Measurements from ENCODE around the gene BTNL9.
"Not testable (repeated sequence)": the region's sequence is repeated elsewhere in the genome, so short reads cannot be mapped to it uniquely, and the experiment has no call there.

The BTNL9 gene

GRCh38 chr5:181060924-181061323, 20.9 kb downstream of the BTNL9 start:
- DNase-seq (ENCODE audit: low read depth, low spot score): no peak

GRCh38 chr5:181061645-181062044, 21.6 kb downstream of the BTNL9 start:
- no peak for DNase-seq (ENCODE audit: low read depth, low spot score)

DNA sequence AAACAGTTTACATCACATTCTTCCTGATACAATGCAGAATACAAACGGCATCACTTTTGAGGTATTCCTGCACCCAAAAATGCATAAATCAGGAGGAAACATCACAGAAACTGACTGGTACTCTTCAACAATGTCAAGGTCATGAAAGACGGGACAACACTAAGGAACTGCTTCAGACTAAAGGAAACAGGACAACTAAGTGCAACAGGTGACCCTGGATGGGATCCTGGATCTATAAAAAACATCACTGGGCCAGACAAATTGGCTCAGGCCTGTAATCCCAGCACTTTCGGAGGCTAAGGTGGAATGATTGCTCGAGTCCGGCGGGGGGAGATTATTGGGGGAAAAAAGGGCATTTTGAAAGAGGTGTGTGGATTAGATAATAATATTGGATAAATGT, 22.6 kb downstream of the BTNL9 start:
- DNase-seq (ENCODE audit: low read depth, low spot score): no peak

DNA sequence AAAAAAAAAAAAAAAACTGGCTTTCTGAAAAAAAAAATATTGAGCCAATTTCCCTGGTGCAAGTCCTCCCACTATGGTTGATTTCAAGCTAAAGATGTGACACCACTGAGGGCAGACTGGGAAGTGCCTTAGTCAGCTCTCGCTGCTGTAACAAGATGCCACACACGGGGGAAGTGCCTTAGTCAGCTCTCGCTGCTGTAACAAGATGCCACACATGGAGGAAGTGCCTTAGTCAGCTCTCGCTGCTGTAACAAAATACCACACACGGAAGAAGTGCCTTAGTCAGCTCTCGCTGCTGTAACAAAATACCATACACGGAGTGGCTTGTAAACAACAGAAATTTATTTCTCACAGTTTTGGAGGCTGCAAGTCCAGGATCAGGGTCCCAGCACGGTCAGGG, 23.4 kb downstream of the BTNL9 start:
- no peak for DNase-seq (ENCODE audit: low read depth, low spot score)

DNA sequence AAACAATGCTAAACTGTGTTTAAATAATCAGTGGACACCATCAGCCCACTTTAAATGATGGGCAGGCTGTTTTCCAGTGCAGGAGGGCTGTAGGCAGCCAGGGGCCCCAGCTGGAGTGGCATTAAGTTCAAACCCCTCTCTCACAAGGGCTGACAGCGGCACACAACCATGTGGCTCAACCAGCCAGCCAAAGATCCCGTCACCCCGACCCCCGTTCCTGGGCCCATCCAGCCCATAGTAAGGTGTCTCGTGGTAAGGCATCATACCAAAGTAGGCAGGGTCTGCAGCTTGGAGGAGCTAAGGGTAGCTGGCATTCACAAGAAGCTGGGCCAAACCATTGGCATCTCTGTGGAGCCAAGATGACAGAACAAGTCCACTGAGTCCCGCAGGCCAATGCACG, 24.9 kb downstream of the BTNL9 start:
- no peak for DNase-seq (ENCODE audit: low read depth, low spot score)

DNA sequence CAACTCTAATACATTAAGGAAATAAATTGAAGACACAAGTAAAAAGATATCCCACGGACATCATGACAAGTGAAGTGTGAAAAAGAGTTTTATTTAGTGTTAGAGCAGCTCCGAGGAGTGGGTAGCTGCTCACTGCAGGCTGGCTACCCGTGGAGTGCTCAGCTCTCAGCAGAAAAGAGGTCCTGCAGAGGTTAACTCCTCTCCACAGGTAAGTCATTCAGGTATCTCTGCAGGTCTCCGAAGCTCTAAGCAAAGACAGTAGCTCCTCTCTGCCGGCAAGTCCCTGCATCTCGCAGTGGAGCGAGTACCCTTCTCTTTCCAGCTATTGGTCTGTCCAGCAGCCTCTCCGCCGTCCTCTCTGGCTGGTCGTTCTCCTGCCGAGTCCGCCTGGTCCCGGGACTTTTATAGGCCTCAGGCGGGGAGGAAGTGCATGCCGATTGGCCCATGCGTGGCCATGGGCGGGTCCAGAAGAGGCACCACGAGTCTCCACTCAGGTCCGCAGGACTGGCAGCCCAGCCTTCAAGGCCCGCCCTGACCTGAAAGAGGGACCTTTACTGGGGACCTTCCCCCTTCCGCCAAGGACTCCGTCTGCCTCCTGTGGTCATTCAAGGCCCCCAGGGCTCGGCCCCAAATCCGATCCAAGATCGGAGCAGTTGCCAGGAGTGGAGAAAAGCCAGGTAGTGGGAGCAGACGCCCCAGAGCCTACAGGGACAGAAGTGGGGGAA, 29.9 kb downstream of the BTNL9 start:
- no peak for DNase-seq (ENCODE audit: low read depth, low spot score)

DNA sequence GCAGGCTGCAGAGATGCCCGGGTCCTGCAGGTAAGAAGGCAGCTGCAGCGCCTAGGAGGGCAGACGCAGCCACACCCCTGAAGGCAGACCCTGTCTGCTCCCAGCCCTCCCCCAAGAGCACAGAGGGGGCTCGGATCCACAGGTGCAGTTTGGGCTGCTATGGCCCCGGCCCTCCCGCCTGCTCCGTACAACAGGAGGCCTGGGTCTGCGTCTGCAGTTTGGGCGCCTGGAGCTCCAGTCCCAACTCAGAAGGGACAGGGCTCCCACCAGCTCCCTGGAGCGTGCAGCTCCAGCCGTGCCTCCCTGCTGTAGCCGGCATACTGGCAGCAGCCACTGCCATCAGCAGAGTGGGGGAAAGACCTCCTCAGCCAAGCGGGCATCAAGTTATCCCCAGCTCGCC, 30.5 kb downstream of the BTNL9 start:
- DNase-seq (ENCODE audit: low read depth, low spot score): no peak

GRCh38 chr5:181071257-181071656, 31.2 kb downstream of the BTNL9 start:
- no peak for DNase-seq (ENCODE audit: low read depth, low spot score)

DNA sequence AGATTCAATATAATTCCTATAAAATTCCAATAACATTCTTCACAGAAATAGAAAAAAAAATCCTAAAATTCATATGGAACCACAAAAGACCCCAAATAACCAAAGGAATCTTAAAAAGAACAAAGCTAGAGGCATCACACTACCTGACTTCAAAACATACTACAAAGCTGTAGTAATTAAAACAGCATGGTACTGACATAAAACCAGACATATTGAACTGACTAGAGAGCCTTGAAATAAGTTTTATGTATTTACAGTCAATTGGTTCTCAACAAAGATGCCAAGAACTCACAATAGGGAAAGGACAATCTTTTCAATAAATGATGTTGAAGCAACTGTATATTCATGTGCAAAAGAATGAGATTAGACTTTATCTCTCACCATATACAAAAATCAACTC, 36.9 kb downstream of the BTNL9 start:
- DNase-seq (ENCODE audit: low read depth, low spot score): no peak

- DNase-seq (ENCODE audit: low read depth, low spot score): no peak
These were observed 41.9 kb downstream of the BTNL9 start for GRCh38 chr5:181081989-181082388.

GRCh38 chr5:181084621-181085195, 44.6 kb downstream of the BTNL9 start:
- DNase-seq (ENCODE audit: low read depth, low spot score): no peak

DNA sequence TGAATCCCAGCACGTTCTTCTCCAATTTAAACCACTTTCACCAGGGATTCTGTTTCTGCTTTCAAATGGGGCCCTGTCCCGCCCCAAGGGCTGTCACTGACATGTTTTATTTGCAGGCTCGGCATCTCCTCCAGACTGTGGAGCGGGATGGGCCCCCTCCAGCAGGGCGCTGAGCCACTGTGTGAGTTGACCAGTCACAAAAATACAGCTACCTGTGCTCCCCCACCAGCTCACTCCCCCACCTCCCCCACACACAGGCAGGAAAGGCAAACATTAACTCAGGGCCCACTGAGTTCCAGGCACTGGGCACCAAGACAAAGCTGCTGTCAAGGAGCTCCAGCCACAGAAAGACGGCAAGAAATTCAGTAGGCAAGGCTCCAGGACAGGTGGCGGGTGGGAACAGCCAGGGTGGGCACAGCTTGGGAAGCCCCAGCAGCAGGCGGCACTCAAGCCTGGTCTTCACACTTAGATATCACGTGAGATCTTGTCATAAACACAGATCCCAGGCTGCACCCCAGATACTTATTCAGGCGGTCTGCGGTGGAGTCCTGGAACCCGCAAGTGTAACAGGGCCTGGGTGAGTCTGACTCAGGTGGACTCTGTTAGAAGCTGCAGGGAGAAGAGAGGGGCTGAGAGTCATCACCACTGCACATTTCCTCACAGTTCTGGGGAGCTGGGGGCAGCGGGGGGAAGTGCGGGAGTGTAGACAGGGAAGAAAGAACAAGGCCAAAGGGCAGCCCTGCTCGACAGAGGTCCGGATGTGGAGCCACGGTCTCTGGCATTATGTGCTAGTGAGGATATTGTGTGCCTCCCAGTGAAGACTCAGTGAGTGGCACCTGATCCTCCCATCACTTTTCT, 46.2 kb downstream of the BTNL9 start:
- no peak for DNase-seq (ENCODE audit: low read depth, low spot score)

- no peak for DNase-seq (ENCODE audit: low read depth, low spot score)
These were observed 46.8 kb downstream of the BTNL9 start for GRCh38 chr5:181086884-181087205.

- DNase-seq (ENCODE audit: low read depth, low spot score): no peak
These were observed 47.2 kb downstream of the BTNL9 start for GRCh38 chr5:181087309-181087708.

DNA sequence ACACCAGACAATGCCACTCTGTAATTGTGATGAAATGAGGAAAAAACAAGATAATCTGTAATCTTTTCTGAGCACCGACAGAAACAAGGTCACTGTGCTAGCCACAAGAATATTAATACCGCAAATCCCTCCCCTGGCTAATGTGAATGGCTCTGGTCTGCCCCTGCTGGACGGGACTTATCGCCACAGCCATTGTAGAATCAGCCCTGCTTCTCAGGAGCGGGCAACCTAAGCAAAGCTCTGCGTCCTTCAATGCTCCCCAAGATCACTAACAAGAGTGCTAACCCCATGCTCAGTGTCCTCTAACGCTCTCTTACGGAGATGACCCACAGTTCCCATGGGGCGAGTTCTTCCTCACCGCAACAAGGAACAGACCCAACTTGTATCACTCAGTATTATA, 48.2 kb downstream of the BTNL9 start:
- no peak for DNase-seq (ENCODE audit: low read depth, low spot score)

DNA sequence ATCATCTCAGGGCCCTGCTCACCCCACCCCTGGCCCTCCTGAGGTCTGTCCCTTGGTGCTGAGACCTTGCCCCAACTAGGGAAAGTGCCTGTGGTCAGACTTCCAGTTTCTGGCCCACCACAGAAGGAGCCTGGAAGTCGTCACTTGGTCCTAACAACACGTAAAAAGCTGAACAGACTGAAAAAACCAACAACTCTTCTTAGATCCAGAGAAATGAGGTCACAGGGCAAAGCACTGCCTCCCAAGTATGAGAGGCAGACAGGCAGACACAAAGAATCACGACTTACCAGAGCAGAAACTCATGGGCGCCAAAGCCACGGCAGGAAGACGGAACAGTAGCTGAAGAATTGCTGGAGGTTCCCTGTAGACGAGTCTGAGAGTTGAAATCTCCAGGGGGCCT, 52.4 kb downstream of the BTNL9 start:
- DNase-seq (ENCODE audit: low read depth, low spot score): no peak

DNA sequence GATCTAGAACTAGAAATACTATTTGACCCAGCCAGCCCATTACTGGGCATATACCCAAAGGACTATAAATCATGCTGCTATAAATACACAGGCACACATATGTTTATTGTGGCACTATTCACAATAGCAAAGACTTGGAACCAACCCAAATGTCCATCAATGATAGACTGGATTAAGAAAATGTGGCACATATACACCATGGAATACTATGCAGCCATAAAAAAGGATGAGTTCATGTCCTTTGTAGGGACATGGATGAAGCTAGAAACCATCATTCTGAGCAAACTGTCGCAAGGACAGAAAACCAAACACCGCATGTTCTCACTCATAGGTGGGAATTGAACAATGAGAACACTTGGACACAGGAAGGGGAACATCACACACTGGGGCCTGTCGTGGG, 55.1 kb downstream of the BTNL9 start:
- DNase-seq (ENCODE audit: low read depth, low spot score): not testable (repeated sequence)

- not testable (repeated sequence) for DNase-seq (ENCODE audit: low read depth, low spot score)
These were observed 56.8 kb downstream of the BTNL9 start for GRCh38 chr5:181096721-181097382.

- not testable (repeated sequence) for DNase-seq (ENCODE audit: low read depth, low spot score)
These were observed 57.3 kb downstream of the BTNL9 start for GRCh38 chr5:181097383-181097753.

DNA sequence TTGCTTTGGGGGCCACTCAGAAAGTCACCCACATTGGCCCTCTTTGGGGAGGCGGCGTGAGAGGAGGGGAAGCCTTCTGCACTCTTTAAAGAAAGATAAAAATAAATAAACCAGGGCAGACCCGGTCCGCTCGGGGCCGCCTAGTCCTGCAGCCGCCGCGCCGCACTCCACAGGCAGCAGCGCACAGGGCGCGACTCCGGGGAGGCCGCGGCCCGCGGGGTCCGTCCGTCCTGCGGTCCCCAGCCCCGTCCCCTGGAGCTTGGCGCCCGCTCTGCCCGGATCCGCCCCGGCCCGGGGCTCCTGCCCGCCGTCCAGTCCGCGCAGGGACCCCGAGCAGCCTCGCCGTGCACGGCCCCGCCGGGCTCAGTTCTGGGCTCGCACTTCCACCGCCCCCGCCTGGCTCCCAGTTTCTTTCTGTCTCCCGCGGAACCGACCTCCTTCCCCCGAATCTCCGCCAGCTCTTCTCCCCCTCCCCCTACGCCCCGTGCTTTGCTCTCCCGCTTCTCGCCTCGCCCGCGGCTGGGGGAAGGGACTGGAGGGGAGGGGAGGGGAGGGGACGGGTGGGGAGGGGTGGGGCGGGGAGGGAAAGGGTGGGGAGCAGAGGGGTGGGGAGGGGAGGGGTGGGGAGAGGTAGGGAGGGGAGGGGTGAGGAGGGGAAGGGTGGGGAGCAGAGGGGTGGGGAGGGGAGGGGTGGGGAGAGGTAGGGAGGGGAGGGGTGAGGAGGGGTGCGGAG, 57.9 kb downstream of the BTNL9 start:
- DNase-seq (ENCODE audit: low read depth, low spot score): not testable (repeated sequence)

- DNase-seq (ENCODE audit: low read depth, low spot score): no peak
These were observed 58.9 kb downstream of the BTNL9 start for GRCh38 chr5:181098762-181099601.

Measured in astrocyte of the hippocampus (primary cell).